HepG2 (cell line): ENCODE data around the gene TOMM22. TPM values are rescaled to one million over a fixed set of nuclear protein-coding genes. Genes with fewer than 3 reads are reported as not detected.

Experiments
- ATAC-seq: fragments of 200-7000 bp; cut with Tn5 transposase; 3 replicates; pipeline ENCODE4 v1.9.1; 2020; ENCODE audit warnings: mild to moderate bottlenecking, moderate library complexity
- BruUV-seq: library from RNA; stranded (reverse); fragments of 400-500 nt; replicated peaks from 2 replicates; lab custom pipeline; 2021; lab: Mats Ljungman, UMichigan
- CTCF ChIA-PET: fragments of 300-600 bp; formaldehyde crosslinking; extraction: SDS; loops from one replicate; lab custom pipeline; 2021; ENCODE audit warnings: low total read pairs, inconsistent platforms, low intra/inter-chr PET ratio; lab: Yijun Ruan, JAX
- POLR2A ChIA-PET: fragments of 350-600 bp; sonication (Branson Sonifier 250); formaldehyde crosslinking; loops from one replicate; lab custom pipeline; 2020; ENCODE audit warnings: antibody characterized with exemption, inconsistent platforms; lab: Yijun Ruan, JAX
- DNase-seq: peaks from one replicate; pipeline ENCODE4 v3.0.0-alpha.2; 2015; ENCODE audit warnings: low spot score
- FAIRE-seq: peaks from 3 replicates; lab custom pipeline; 2011; peaks lifted over from hg19 to GRCh38; lab: Jason Lieb, UNC
- H2AFZ ChIP-seq: one replicate; pipeline ENCODE4 v1.6.1; 2011; ENCODE audit warnings: low read length, inconsistent platforms
- H3K27ac ChIP-seq: fragments of 300-600 bp; 3 replicates; pipeline ENCODE4 v1.8.0; 2011; ENCODE audit warnings: mixed run types, mild to moderate bottlenecking, mixed read lengths, low read length, inconsistent platforms; ENCODE audit not compliant: insufficient read depth; ENCODE audit errors: extremely low read length
- H3K27me3 ChIP-seq, 2 experiments: fragments of 200-600 bp in 1 of 2; 2 replicates in 1 of 2; 3 replicates in 1 of 2; pipeline versions ENCODE4 v1.6.0 to v1.8.0; 2011; ENCODE audit warnings: low read length in 2 of 2, mild to moderate bottlenecking in 2 of 2, moderate library complexity in 2 of 2, inconsistent platforms in 1 of 2; ENCODE audit not compliant: insufficient read depth in 2 of 2, control insufficient read depth in 1 of 2
- H3K36me3 ChIP-seq, 2 experiments: fragments of 200-600 bp in 1 of 2; replicated peaks in 1 of 2; 2 replicates in 1 of 2; 3 replicates in 1 of 2; pipeline versions ENCODE4 v1.5.1 to v1.8.0; 2011; ENCODE audit warnings: low read length in 2 of 2, inconsistent platforms in 1 of 2; ENCODE audit not compliant: insufficient read depth in 2 of 2, control insufficient read depth in 1 of 2
- H3K4me1 ChIP-seq: 2 replicates; pipeline ENCODE4 v1.5.1; 2012; ENCODE audit warnings: low read length, inconsistent platforms; ENCODE audit not compliant: insufficient read depth
- H3K4me2 ChIP-seq: 2 replicates; pipeline ENCODE4 v1.6.0; 2011; ENCODE audit warnings: low read depth, low read length, inconsistent platforms
- H3K4me3 ChIP-seq, 3 experiments: fragments of 200-600 bp in 1 of 3; sonication (generic), shearing (Covaris generic) in 1 of 3; replicated peaks in 1 of 3; 2 replicates each; pipeline ENCODE4 v1.5.1; 2011 to 2016; ENCODE audit warnings: low read length in 3 of 3, inconsistent platforms in 2 of 3, low read depth in 2 of 3, mild to moderate bottlenecking in 2 of 3, control low read depth in 1 of 3, mixed read lengths in 1 of 3; ENCODE audit not compliant: insufficient read depth in 1 of 3
- H3K79me2 ChIP-seq: one replicate; pipeline ENCODE4 v1.6.1; 2011; ENCODE audit warnings: low read length, inconsistent platforms; ENCODE audit not compliant: insufficient read depth
- H3K9ac ChIP-seq: 2 replicates; pipeline ENCODE4 v1.6.0; 2011; ENCODE audit warnings: mild to moderate bottlenecking, low read depth, low read length, inconsistent platforms; ENCODE audit not compliant: insufficient read depth
- H3K9me3 ChIP-seq: 2 replicates; pipeline ENCODE4 v1.5.1; 2012; ENCODE audit warnings: mild to moderate bottlenecking, low read length
- H4K20me1 ChIP-seq: 2 replicates; pipeline ENCODE4 v1.6.0; 2011; ENCODE audit warnings: inconsistent platforms, mild to moderate bottlenecking, low read length, moderate library complexity; ENCODE audit not compliant: insufficient read depth
- AGO2 ChIP-seq: fragments of 200-400 bp; formaldehyde crosslinking; optimal IDR thresholded peaks from 2 replicates; pipeline ENCODE3; 2017; ENCODE audit warnings: mild to moderate bottlenecking, low read depth, low read length, moderate library complexity
- ETV5 ChIP-seq: IDR thresholded peaks from 2 replicates; pipeline ENCODE4 v1.6.1; 2018; ENCODE audit warnings: missing biosample characterization, missing genetic modification reagents, inconsistent platforms, borderline replicate concordance
- NFE2 ChIP-seq: sonication (generic); formaldehyde crosslinking; IDR thresholded peaks from 2 replicates; pipeline ENCODE4 v1.4.0; 2020; ENCODE audit warnings: missing genetic modification reagents
- POLR2A ChIP-seq, 2 experiments: IDR thresholded peaks; 2 replicates each; pipeline ENCODE4 v1.6.1; 2011; ENCODE audit warnings: low read depth in 2 of 2, low read length in 2 of 2, mild to moderate bottlenecking in 1 of 2, moderate library complexity in 1 of 2; ENCODE audit not compliant: insufficient read depth in 1 of 2
- POLR2AphosphoS2 ChIP-seq: IDR thresholded peaks from 2 replicates; pipeline ENCODE4 v1.6.1; 2011; ENCODE audit warnings: low read depth, low read length, improper control_type of control experiment
- RCOR2 ChIP-seq: IDR thresholded peaks from 2 replicates; pipeline ENCODE4 v1.6.1; 2016; ENCODE audit warnings: missing biosample characterization, missing genetic modification reagents
- ZNF335 ChIP-seq: sonication (generic); formaldehyde crosslinking; IDR thresholded peaks from 2 replicates; pipeline ENCODE4 v1.4.0; 2020; ENCODE audit warnings: missing genetic modification reagents
- ZNF563 ChIP-seq: sonication (generic); formaldehyde crosslinking; IDR thresholded peaks from 2 replicates; pipeline ENCODE4 v1.8.0; 2022; ENCODE audit warnings: mild to moderate bottlenecking, moderate library complexity, missing genetic modification reagents
- ZNF605 ChIP-seq: sonication (generic); formaldehyde crosslinking; IDR thresholded peaks from 2 replicates; pipeline ENCODE4 v1.8.0; 2022; ENCODE audit warnings: mild to moderate bottlenecking, missing genetic modification reagents
- WGBS: methylation state at CpG from one replicate; pipeline ENCODE4 v1.1.6; 2017; ENCODE audit warnings: low lambda C conversion rate; 5-methylcytosine and 5-hydroxymethylcytosine counted together
- in situ Hi-C: cut with HindIII; loops from 2 replicates; pipeline ENCODE4 v1.10.0; 2017; ENCODE audit warnings: low pct_unique_long_range_greater_than_20kb; ENCODE audit not compliant: extremely low pct_ligation_motif_present
- intact Hi-C: fragments of 100-400 bp; cut with micrococcal nuclease; formaldehyde crosslinking; loops from one replicate; pipeline ENCODE4 v1.10.0; 2022; ENCODE audit not compliant: unreplicated experiment
- polyA plus RNA-seq, 8 experiments: library from polyadenylated mRNA; depleted of rRNA in 3 of 8; stranded (reverse) in 7 of 8; unstranded in 1 of 8; fragments of >200 nt; fragmentation: Illumina TruSeq in 4 of 8; extraction: Trizol in 4 of 8; gene quantifications; 2 replicates each; pipeline versions ENCODE4 v1.2.1 to v1.2.3, GENCODE V29; 2011 to 2016; ENCODE audit warnings: low read depth in 4 of 8, missing spikeins in 1 of 8, mixed read lengths in 1 of 8; ENCODE audit not compliant: insufficient read depth in 1 of 8
- total RNA-seq, 5 experiments: library from RNA; depleted of rRNA; stranded (reverse); fragments of >200 nt; fragmentation: Illumina TruSeq; extraction: Trizol; gene quantifications; 2 replicates each; pipeline ENCODE4 v1.2.3, GENCODE V29; 2016; ENCODE audit warnings: low read depth in 1 of 5
- TF ChIP-seq, protein P1 (sequence below): sonication (generic); formaldehyde crosslinking; IDR thresholded peaks from 2 replicates; pipeline ENCODE4 v1.4.0; 2020; ENCODE audit warnings: low read depth, mild to moderate bottlenecking, missing genetic modification reagents

TOMM22 gene
- total and polyA plus RNA-seq, 2 of the 13 experiments (the other 11 are each of a cell fraction or from before 2014, with no cell fraction given) = 46.9 to 118 TPM

DNA sequence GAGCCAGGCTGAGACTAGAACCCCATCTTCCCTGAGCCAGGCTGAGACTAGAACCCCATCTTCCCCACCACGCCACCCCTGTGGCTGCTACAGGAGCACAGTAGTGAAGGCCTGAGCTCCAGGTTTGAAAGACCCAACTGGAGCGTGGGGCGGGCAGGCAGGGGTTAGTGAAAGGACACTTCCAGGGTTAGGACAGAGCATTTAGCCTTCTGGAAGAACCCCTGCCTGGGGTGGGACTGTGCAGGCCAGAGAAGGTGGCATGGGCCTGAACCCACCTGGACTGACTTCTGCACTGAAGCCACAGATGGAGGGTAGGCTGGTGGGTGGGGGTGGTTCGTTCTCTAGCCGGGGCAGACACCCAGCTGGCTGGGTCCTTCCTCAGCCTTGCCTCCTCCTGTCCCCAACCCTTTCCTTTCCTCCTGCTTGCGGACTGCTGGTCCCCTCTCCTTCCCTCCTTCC, 50.0 kb downstream of the TOMM22 start:
- Histone ChIP-seq H3K4me2 (no peak overlapping the region), H3K27ac (no peak overlapping the region), H3K36me3 (peaks cover 24 to 52% of the 10 kb centered on the region in 2 experiments), H3K27me3 (no peaks in the 10 kb centered on the region; a peak in 1 of 5 replicates), H3K9me3 (no peaks in the 10 kb centered on the region), H3K4me3 (no peak overlapping the region), H2AFZ (no peak overlapping the region), H3K9ac (no peak overlapping the region), H3K79me2 (no peaks in the 10 kb centered on the region), H3K4me1 (peaks cover 34% of the 10 kb centered on the region), H4K20me1 (peaks cover 11% of the 10 kb centered on the region; the same call in 1 of the 2 replicates)
- in situ Hi-C loops (no loop called here), intact Hi-C loops (no loop called here)
- CTCF ChIA-PET = no interaction called here
- WGBS = 100% methylated on average over 6 of the region's 6 CpGs
- ATAC-seq (no peak), FAIRE-seq (no peak), DNase-seq (no peak)
- POLR2A ChIA-PET = interaction anchor here (1.2 to 3.4 kb wide), 3 partner anchors 15 to 34 kb away, joined by 4 to 22 read pairs (median 8); partner anchors contain the start of gene GTPBP1
- BruUV-seq = no TSS peak
- TF ChIP-seq RCOR2 (CRISPR knock-in tag) (no peak), POLR2AphosphoS2 (0 out of 2 replicates have a peak, but pooled peaks have one; percentile 17)

DNA sequence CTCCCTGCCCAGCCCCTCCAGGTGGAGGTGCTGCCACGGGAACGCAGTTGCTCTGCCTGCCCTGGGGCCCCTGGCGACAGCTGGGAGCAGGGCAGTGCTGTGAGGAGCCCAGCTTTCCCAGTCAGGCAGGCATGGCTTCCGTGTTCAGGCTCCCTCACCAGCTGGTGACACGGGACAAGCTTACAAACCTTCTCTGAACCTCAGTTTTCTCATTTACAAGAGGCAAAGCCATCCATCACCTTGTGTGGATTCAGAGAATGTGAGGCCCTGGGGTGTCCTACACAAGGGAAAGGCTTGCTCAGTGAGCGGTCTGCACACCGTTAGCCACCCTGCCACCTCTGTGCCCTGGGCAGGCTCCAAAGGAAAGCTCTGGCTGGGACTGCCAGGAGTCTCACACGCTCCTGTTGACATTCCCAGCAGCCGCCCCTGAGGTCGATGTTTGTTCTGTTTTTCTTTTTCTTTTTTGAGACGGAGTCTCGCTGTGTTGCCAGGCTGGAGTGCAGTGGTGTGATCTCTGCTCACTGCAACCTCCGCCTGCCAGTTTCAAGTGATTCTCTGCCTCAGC, 50.6 kb downstream of the TOMM22 start:
- ATAC-seq (no peak), DNase-seq (no peak), FAIRE-seq (no peak)
- no peak overlapping the region for H3K4me3 ChIP-seq
- H2AFZ ChIP-seq = no peak overlapping the region
- H4K20me1 ChIP-seq = peaks cover 11% of the 10 kb centered on the region; the same call in 1 of the 2 replicates
- H3K9ac ChIP-seq = no peak overlapping the region
- H3K36me3 ChIP-seq = peaks cover 26 to 52% of the 10 kb centered on the region in 2 experiments
- H3K9me3 ChIP-seq = no peaks in the 10 kb centered on the region
- ChIA-PET CTCF (interaction anchor here (1.2 kb wide), 1 partner anchor 136 kb away, joined by 3 read pairs; no protein-coding TSS in a partner anchor), POLR2A (interaction anchor here (0.8 to 3.4 kb wide), 5 partner anchors 14 to 34 kb away, joined by 3 to 22 read pairs (median 4); partner anchors contain the start of gene GTPBP1)
- H3K4me2 ChIP-seq = no peak overlapping the region
- BruUV-seq = no TSS peak
- in situ Hi-C loops (no loop called here), intact Hi-C loops (no loop called here)
- no peaks in the 10 kb centered on the region; a peak in 1 of 5 replicates for H3K27me3 ChIP-seq
- TF ChIP-seq ZNF335 (CRISPR knock-in tag) (no peak), AGO2 (peak; percentile 29), POLR2A (IDR thresholded peaks at IDR 0.05; ENCODE audit: insufficient read depth in 1 of 2, low read depth in 2 of 2, low read length in 2 of 2) (peak in 1 of 2 experiments; percentile 27; a peak in 1 of 4 replicates), NFE2 (no peak), ZNF605 (no peak), ETV5 (CRISPR knock-in tag) (no peak), ZNF563 (CRISPR knock-in tag) (no peak), POLR2AphosphoS2 (0 out of 2 replicates have a peak, but pooled peaks have one; percentile 13)
- TF ChIP-seq, protein P1, sequence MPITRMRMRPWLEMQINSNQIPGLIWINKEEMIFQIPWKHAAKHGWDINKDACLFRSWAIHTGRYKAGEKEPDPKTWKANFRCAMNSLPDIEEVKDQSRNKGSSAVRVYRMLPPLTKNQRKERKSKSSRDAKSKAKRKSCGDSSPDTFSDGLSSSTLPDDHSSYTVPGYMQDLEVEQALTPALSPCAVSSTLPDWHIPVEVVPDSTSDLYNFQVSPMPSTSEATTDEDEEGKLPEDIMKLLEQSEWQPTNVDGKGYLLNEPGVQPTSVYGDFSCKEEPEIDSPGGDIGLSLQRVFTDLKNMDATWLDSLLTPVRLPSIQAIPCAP (CRISPR knock-in tag) = no peak
- peaks cover 32% of the 10 kb centered on the region for H3K4me1 ChIP-seq
- H3K79me2 ChIP-seq = no peaks in the 10 kb centered on the region
- 92% methylated on average over 10 of the region's 13 CpGs for WGBS
- H3K27ac ChIP-seq = no peak overlapping the region
